ENCODE measurements around the gene TBRG4. TPM values are rescaled to one million over a fixed set of nuclear protein-coding genes. Genes with fewer than 3 reads are reported as not detected.

TBRG4 gene
- total RNA-seq, 6 experiments from 2014 or later, result 53.8 to 68.1 (median 61.2) TPM

DNA sequence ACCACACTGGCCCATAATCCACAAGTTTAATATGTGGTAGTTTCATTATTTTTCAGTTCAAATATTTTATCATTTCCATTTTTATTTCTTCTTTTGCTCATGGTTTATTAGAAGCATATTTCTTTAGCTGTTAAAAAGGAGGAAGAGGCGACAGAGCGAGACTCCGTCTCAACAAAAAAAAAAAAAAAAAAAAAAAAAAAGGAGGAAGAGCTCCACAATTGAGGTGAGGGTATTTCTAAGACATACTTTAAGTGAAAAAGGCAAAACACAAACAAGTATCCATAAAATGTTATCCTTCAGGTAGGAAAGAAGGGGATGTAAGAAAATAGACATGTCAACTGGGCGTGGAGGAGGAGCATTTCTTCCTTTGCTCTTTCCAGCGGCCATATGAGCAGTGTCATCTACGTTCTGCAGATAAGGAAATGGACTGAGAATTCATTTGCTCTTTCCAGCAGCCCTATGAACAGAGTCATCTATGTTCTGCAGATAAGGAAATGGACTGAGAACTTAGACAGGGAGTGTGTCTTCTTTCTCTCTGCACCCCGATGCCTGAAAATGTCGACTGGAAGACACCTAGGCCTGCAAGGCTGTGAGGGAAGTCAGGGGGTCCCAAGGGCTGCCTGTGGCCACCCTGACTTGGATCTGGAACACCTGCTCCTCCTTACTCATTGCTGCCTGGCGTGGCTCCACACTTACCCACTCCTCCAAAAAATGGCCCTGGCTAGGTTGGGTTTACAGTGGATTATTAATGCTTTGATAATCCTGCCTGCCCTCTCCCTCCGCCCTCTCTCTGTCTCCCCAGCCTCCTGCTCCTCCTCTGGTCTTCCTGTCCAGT, 27.2 kb upstream of the TBRG4 start:
- TF ChIP-seq, protein P1, sequence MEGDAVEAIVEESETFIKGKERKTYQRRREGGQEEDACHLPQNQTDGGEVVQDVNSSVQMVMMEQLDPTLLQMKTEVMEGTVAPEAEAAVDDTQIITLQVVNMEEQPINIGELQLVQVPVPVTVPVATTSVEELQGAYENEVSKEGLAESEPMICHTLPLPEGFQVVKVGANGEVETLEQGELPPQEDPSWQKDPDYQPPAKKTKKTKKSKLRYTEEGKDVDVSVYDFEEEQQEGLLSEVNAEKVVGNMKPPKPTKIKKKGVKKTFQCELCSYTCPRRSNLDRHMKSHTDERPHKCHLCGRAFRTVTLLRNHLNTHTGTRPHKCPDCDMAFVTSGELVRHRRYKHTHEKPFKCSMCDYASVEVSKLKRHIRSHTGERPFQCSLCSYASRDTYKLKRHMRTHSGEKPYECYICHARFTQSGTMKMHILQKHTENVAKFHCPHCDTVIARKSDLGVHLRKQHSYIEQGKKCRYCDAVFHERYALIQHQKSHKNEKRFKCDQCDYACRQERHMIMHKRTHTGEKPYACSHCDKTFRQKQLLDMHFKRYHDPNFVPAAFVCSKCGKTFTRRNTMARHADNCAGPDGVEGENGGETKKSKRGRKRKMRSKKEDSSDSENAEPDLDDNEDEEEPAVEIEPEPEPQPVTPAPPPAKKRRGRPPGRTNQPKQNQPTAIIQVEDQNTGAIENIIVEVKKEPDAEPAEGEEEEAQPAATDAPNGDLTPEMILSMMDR (IDR thresholded peaks at IDR 0.05), result no peak
- Mint-ChIP-seq H3K4me3 (no peak overlapping the region; the same call in 1 of the 2 replicates), H3K27me3 (ENCODE audit: insufficient read depth) (peaks cover 13% of the 10 kb centered on the region), H3K4me1 (ENCODE audit: low read depth) (peaks cover 10% of the 10 kb centered on the region), H3K36me3 (ENCODE audit: low read depth) (no peaks in the 10 kb centered on the region), H3K27ac (no peak overlapping the region), H3K9me3 (no peaks in the 10 kb centered on the region)
- DNase-seq, result peak; percentile 10

DNA sequence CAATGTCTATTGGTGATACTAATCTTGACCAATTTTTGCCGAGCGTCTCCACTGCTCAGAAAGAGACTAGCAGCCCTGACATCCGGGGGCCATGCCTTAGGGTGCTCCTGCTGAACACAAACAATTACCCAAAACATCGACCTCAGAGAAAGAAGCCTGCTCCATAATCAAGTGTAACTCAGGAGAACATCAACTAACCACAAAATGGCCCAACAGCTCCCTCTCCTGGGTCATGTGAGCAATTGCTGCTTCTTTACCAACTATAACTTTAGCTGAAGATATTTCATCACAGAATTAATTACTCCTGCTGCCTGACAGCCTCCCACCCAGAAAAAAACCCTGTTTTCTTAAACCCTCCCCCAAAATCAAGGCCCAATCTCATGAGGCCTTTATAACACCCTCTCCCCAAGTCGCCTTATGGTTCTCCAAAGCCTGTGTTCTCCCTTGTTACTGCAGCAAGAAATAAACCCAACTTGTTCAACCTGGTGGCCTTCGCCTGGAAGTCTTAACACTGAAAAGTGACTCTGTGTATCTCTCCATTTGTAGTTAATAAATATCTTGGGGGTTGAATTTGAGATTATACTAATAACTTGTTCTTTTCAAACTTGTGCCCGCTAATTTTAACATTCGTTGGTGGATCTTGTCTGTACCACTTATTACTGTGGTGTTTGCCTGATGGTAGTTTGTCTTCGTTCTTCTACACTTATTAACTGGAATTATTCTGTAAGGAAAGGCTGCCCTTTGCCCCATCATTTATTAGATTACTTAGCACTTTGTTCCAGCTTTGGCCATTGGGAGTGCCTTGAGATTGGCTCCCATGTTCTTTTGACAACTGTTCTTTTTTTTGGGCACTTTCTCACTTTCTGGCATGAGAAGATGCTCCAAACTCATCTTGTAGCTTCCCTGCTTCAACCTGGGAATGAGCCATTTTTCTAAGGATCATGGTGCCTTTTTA, 24.9 kb upstream of the TBRG4 start:
- Mint-ChIP-seq H3K27me3 (ENCODE audit: insufficient read depth) (peaks cover 13% of the 10 kb centered on the region), H3K4me1 (ENCODE audit: low read depth) (peaks cover 12% of the 10 kb centered on the region), H3K4me3 (no peak overlapping the region), H3K27ac (no peak overlapping the region), H3K36me3 (ENCODE audit: low read depth) (no peaks in the 10 kb centered on the region), H3K9me3 (no peaks in the 10 kb centered on the region)
- TF ChIP-seq, protein P1 (IDR thresholded peaks at IDR 0.05), result peak; percentile 93
- peak; percentile 61 for DNase-seq

DNA sequence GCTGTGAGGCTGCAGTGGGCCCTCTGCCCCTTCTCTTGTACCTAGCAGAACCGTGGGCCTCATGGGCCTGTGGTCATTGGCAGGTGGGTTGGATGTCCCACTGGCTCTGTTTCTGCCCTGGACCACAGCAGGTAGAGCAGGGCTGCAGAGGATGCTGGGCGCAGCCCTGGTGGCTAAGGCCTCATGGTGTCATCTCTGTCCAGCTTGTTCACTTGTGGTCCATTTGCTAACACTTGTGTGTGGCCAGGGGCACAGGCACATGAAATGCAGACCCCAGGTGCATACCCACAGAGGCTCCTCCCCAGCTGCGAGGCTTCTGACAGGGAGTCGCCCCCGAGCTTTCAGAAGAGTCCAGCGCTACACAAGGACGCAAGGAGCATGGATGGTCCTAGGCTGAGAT, 22.4 kb upstream of the TBRG4 start:
- Mint-ChIP-seq H3K27me3 (ENCODE audit: insufficient read depth) (peaks cover 24% of the 10 kb centered on the region), H3K9me3 (no peaks in the 10 kb centered on the region), H3K36me3 (ENCODE audit: low read depth) (no peaks in the 10 kb centered on the region), H3K4me1 (ENCODE audit: low read depth) (peaks cover 7% of the 10 kb centered on the region), H3K4me3 (no peak overlapping the region), H3K27ac (no peak overlapping the region)
- TF ChIP-seq, protein P1 (IDR thresholded peaks at IDR 0.05), result no peak
- DNase-seq, result no peak

DNA sequence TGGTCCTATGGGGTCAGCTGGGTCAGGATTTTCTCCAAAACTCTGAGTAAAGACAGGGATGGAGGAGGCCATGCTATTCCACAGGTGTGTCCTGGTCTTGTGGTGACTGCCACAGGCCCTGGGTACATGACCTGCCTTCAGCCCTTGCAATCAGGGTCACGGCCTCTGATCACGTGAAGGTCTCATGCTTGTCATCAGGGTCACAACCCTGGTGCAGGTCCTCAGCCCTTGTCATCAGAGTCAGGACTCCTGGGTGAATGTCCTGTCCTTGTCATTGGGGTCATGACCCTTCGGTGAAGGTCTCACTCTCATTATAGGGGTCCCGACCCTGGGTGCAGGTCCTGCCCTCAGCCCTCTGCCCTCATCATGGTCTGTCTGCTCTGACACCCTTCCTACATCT, 21.9 kb upstream of the TBRG4 start:
- no peak for DNase-seq
- Mint-ChIP-seq H3K27ac (no peak overlapping the region), H3K9me3 (no peaks in the 10 kb centered on the region), H3K4me1 (ENCODE audit: low read depth) (peaks cover 6% of the 10 kb centered on the region), H3K27me3 (ENCODE audit: insufficient read depth) (peaks cover 25% of the 10 kb centered on the region), H3K4me3 (no peak overlapping the region), H3K36me3 (ENCODE audit: low read depth) (no peaks in the 10 kb centered on the region)
- TF ChIP-seq, protein P1 (IDR thresholded peaks at IDR 0.05), result no peak

DNA sequence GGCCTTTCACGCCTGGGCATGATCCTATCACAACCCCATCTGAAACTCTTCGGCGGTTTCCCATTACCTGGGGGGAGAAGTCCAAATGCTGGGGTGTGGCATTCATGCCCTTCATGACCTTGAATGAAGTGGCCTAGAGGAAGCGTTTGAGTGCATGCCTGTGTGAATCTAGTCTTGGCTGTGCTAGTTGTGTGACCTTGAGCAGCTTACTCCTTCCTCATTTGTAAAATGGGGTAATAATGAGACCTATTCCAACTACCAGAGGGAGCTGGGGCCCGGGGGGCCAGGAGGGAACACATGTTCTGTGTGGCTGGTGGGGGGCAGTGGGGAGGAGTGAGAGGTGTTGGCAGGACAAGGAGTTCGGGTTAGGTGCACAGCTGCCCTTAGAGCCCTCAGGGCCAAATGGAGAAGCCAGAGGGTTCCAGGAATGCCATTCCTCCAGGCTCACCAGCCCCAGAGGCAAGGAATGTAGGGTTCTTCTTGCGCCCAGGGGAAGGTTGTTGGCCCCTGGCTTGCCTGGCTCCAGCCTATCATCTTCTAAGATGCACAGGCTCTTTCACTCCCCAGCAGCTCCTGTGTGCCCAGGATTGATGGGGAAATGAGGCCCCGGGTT, 21.3 kb upstream of the TBRG4 start:
- TF ChIP-seq, protein P1 (IDR thresholded peaks at IDR 0.05), result no peak
- H3K36me3 Mint-ChIP-seq (ENCODE audit: low read depth), result no peaks in the 10 kb centered on the region
- no peak overlapping the region for H3K27ac Mint-ChIP-seq
- H3K9me3 Mint-ChIP-seq, result no peaks in the 10 kb centered on the region
- no peak for DNase-seq
- peaks cover 22% of the 10 kb centered on the region for H3K27me3 Mint-ChIP-seq (ENCODE audit: insufficient read depth)
- peaks cover 6% of the 10 kb centered on the region for H3K4me1 Mint-ChIP-seq (ENCODE audit: low read depth)
- H3K4me3 Mint-ChIP-seq, result no peak overlapping the region
